ENCODE results near the gene ADGRA1. TPM values are rescaled to one million over a fixed set of nuclear protein-coding genes. Genes with fewer than 3 reads are reported as not detected.
A peak's percentile ranks its signal among the peaks of the same experiment; 100 is the strongest.

Gene ADGRA1
- total RNA-seq, 2 donors from 2014 or later: 0.14 to 0.23 TPM

DNA sequence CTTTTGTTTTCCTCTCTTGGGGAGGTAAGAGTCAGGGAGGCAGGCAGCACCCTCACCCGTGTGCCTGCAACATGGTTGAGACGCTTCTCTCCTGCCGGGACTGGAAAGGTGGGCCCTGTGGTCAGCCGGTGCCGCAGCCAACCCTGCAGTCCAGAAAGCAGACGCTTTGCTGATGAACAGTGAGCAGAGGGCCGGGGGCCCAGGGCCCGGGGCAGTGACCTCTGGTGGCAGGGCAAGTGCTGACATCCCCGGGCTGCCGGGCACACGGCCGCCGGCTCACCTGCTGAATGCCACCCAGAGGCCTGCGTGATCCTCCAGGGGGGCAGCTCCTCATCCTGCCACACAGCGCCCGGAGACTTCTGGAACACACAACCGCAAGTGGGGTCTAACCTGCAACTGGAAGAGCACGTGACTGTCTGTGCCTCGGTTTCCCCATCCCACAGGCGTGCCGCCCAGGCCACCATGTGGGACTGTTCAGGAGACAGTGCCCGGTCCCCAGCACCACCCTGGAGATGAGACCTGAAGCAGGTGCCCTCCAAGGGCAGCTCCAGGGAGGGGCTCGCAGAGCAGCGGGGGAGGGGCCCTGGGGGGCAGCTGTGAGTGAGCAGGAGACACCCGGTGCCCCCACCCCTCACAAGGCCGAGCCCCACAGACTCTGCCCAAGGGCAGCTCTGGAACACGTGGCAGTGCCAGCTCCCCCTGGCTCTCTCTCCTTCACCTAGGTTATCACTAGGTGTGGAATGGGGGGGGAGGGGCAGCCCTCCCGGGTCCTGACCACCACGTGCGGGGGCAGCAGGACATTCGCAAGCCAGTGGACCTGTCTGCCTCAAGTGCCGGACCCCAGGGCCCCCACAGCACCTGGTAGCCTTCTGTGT lies 2.2 kb upstream of the ADGRA1 start:
- 63% methylated on average over 18 of the region's 32 CpGs for WGBS
- Histone ChIP-seq H3K36me3 (no peaks in the 10 kb centered on the region), H3K4me1 (replicated peaks) (no peaks in the 10 kb centered on the region), H3K27ac (no peak overlapping the region), H3K9me3 (no peaks in the 10 kb centered on the region), H3K4me3 (no peak overlapping the region), H3K27me3 (replicated peaks; ENCODE audit: insufficient read depth) (peaks cover 38% of the 10 kb centered on the region)
- TF ChIP-seq POLR2A (IDR thresholded peaks at IDR 0.05): no peak
- TF ChIP-seq, protein P1, sequence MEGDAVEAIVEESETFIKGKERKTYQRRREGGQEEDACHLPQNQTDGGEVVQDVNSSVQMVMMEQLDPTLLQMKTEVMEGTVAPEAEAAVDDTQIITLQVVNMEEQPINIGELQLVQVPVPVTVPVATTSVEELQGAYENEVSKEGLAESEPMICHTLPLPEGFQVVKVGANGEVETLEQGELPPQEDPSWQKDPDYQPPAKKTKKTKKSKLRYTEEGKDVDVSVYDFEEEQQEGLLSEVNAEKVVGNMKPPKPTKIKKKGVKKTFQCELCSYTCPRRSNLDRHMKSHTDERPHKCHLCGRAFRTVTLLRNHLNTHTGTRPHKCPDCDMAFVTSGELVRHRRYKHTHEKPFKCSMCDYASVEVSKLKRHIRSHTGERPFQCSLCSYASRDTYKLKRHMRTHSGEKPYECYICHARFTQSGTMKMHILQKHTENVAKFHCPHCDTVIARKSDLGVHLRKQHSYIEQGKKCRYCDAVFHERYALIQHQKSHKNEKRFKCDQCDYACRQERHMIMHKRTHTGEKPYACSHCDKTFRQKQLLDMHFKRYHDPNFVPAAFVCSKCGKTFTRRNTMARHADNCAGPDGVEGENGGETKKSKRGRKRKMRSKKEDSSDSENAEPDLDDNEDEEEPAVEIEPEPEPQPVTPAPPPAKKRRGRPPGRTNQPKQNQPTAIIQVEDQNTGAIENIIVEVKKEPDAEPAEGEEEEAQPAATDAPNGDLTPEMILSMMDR (IDR thresholded peaks at IDR 0.05): no peak
- no peak for TF ChIP-seq POLR2AphosphoS5 (IDR thresholded peaks at IDR 0.05)
- intact Hi-C loops (cut with DNase I): no loop called here
- DNase-seq (ENCODE audit: low spot score): no peak

DNA sequence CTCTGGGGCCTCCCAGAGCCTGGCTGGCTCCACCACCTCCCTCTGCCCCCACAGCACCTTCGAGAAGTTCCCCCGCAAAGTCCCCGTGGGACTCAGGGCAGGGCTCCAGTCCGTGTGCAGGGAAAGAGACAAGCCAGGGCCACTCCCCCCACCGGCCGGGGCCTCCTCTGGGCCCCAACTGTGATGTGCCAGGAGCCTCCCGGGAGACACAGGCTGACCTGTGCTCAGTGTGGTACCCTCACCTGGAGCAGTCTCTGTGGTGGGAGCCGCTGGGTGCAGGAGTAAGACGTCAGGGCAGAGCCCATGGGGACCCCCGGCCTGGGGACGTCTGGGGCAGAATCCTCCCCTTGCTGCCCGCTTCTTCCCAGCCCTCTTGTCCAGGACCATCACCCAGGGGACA lies 1.5 kb upstream of the ADGRA1 start:
- Histone ChIP-seq H3K27me3 (replicated peaks; ENCODE audit: insufficient read depth) (peaks cover 44% of the 10 kb centered on the region), H3K4me1 (replicated peaks) (no peaks in the 10 kb centered on the region), H3K27ac (no peak overlapping the region), H3K9me3 (no peaks in the 10 kb centered on the region), H3K4me3 (no peak overlapping the region), H3K36me3 (no peaks in the 10 kb centered on the region)
- WGBS: 28% methylated on average over 7 of the region's 12 CpGs
- intact Hi-C loops (cut with DNase I): no loop called here
- DNase-seq (ENCODE audit: low spot score): no peak
- no peak for TF ChIP-seq POLR2A (IDR thresholded peaks at IDR 0.05)

DNA sequence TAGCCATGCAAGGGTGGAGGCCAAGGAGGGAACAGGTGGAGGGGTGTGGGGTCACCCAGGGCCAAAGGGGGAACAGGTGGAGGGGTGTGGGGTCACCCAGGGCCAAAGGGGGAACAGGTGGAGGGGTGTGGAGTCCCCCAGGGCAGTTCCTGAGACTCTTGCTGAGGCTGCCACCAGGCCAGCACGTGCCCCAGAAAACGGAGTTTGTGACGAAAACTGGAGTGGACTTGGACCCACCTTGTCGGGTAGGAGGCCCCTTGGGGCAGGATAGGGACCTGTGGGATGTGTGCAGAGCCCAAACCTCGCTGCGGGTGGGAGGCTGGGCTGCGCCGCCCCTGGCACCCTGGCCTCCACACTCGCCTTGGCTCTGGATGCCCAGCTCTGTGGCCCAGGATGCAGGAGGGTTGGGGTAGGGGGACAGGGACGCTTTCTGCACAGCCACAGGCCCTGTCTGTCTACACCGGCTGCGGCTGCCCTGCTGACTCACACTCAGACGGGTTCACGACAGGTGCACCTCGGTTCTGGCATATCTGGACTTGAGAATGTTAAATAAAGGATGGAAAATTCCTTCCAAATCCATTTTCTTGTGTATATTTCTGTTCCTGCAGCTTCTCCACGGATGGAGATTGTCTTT lies 562 bp upstream of the ADGRA1 start:
- Histone ChIP-seq H3K9me3 (no peaks in the 10 kb centered on the region), H3K36me3 (no peaks in the 10 kb centered on the region), H3K27ac (no peak overlapping the region), H3K27me3 (replicated peaks; ENCODE audit: insufficient read depth) (peaks cover 46% of the 10 kb centered on the region), H3K4me3 (no peak overlapping the region), H3K4me1 (replicated peaks) (no peaks in the 10 kb centered on the region)
- TF ChIP-seq, protein P1 (IDR thresholded peaks at IDR 0.05): no peak
- TF ChIP-seq POLR2A (IDR thresholded peaks at IDR 0.05) (no peak), POLR2AphosphoS5 (IDR thresholded peaks at IDR 0.05) (no peak)
- 29% methylated on average over 12 of the region's 16 CpGs for WGBS
- intact Hi-C loops (cut with DNase I): no loop called here
- DNase-seq (ENCODE audit: low spot score): no peak

DNA sequence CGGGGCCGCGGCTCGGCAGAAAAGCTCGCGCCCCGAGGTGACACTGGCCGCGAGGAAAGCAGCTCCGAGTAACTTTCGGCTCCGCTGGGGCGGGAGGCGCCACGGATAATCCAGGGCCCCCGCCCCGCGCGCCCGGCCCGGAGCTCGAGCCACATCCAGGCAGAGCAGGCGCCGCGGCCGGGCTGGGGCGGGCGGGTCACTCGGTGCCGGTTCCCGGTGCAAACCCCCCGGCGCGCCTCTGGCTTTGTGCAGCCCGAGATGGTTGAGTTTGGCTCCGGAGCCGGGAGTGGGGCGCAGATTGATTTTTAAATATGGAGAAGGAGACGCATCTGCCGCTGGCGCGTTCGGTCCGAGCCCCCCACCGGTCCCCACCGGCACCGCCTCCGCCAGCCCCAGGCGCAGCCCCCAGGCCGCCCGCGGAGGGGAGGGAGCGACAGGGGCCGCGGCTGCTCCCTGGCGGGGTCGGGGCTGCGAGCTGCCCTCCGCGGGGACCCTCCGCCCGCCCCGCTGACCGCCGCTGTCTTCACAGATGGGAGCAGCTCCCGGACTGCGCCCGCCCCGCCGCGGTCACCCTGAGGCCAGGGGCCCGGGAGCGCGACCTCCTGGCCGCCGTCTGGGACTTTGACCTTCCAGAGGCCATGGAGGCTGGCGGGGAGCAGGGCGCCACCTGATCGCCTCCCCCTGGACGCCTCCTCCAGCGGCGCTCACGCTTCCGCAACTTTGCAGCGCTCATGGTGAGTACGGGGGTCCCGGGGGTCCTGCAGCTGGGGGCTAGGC lies 643 bp downstream of the ADGRA1 start:
- no peak for DNase-seq (ENCODE audit: low spot score)
- H3K27me3 ChIP-seq (replicated peaks; ENCODE audit: insufficient read depth): peaks cover 46% of the 10 kb centered on the region
- no peaks in the 10 kb centered on the region for H3K9me3 ChIP-seq
- no peaks in the 10 kb centered on the region for H3K36me3 ChIP-seq
- H3K4me1 ChIP-seq (replicated peaks): no peaks in the 10 kb centered on the region
- 5% methylated on average over 39 of the region's 87 CpGs for WGBS
- H3K27ac ChIP-seq: no peak overlapping the region
- intact Hi-C loops (cut with DNase I): no loop called here
- TF ChIP-seq POLR2A (IDR thresholded peaks at IDR 0.05) (no peak), POLR2AphosphoS5 (IDR thresholded peaks at IDR 0.05) (no peak)
- TF ChIP-seq, protein P1 (IDR thresholded peaks at IDR 0.05): no peak
- H3K4me3 ChIP-seq: peak overlapping the region in 1 of 2 donors; percentile 10

All from prostate gland (tissue), 2 donors.